Prostate gland (tissue), 2 donors: ENCODE data around the gene C1orf226. TPM values are rescaled to one million over a fixed set of nuclear protein-coding genes. Genes with fewer than 3 reads are reported as not detected.

Source experiments
- microRNA counts, 2 donors: library from miRNA; unstranded; fragments of <30 nt; microRNA quantifications; one replicate each; lab custom pipeline; 2016 to 2017
- microRNA-seq: library from miRNA; unstranded; fragments of <30 nt; microRNA quantifications from one replicate; pipeline ENCODE4, GENCODE V29; 2016
- small RNA-seq, 2 donors: library from RNA; depleted of rRNA; stranded (forward); fragments of <200 nt; gene quantifications; one replicate each; pipeline ENCODE3, GENCODE V24; 2016
- total RNA-seq, 2 donors: library from RNA; depleted of rRNA; stranded (reverse); fragments of >200 nt; gene quantifications; one replicate each; pipeline ENCODE4 v1.1.0, GENCODE V29; 2016

C1orf226 gene
- total RNA-seq, 2 donors from 2014 or later: 5.2 to 22.1 TPM

MicroRNAs within 50 kb of the gene (microRNA counts, 767-probe panel; counts per million panel counts)
- microRNA hsa-miR-556-3p (lab: Ali Mortazavi, UCI) (0 to 431 counts per million in 2 donors), microRNA hsa-miR-556-5p (lab: Ali Mortazavi, UCI) (0 to 431 counts per million in 2 donors)

Small RNAs within 50 kb of the gene (microRNA-seq; reads per million reads assigned to microRNA genes)
- 0.75 reads per million for gene MIR556

Small RNAs within 50 kb of the gene (small RNA-seq; reads per million reads assigned to genes)
- 0 reads per million in 2 donors for gene MIR556
- 0 reads per million in 2 donors for gene RNA5SP61

Other genes starting within 250 kb of the C1orf226 start
- under 1 TPM in 1 of 2 donors, not detected in 1; 0.62 TPM for gene SPATA46, start 4.9 kb upstream of the C1orf226 start, total RNA-seq
- not detected for gene SH2D1B, start 30.4 kb downstream of the C1orf226 start, total RNA-seq
- gene UHMK1, start 116.1 kb downstream of the C1orf226 start, total RNA-seq: 10 to 100 TPM; 34.7 to 47.0 TPM
- 10 to 100 TPM; 51.4 to 72.1 TPM for gene UAP1, start 180.0 kb downstream of the C1orf226 start, total RNA-seq